GM10266 (cell line): Measurements from ENCODE around the gene PEDS1.
A peak's percentile ranks its signal among the peaks of the same experiment; 100 is the strongest.

ENCODE experiments used
- DNase-seq: peaks from one replicate; pipeline ENCODE4 v3.0.0; 2012; ENCODE audit errors: extremely low spot score
- CTCF ChIP-seq: IDR thresholded peaks from 2 replicates; pipeline ENCODE4 v1.5.1; 2012; ENCODE audit warnings: mild to moderate bottlenecking, low read depth; ENCODE audit not compliant: control insufficient read depth, insufficient read depth; ENCODE audit errors: missing control alignments

PEDS1 gene

GRCh38 chr20:50112512-50113419 is 40.8 kb downstream of the PEDS1 start, which contains the start of gene UBE2V1:
Gene UBE2V1, minus strand, starts transcription at chr20:50113150. Its CDS starts 22 bp downstream, at chr20:50113128.
- DNase-seq = peak; percentile 93
- peak; percentile 42 for TF ChIP-seq CTCF

GRCh38 chr20:50111829-50112495 is 41.6 kb downstream of the PEDS1 start:
- DNase-seq = no peak
- no peak for TF ChIP-seq CTCF

- peak; percentile 45 for DNase-seq
- no peak for TF ChIP-seq CTCF
Observed at GRCh38 chr20:50111120-50111828, 42.2 kb downstream of the PEDS1 start.

GRCh38 chr20:50110141-50111047 is 43.1 kb downstream of the PEDS1 start:
- no peak for TF ChIP-seq CTCF
- DNase-seq = peak; percentile 69

- DNase-seq = no peak
- no peak for TF ChIP-seq CTCF
Observed at GRCh38 chr20:50108556-50109235, 44.8 kb downstream of the PEDS1 start.

- no peak for TF ChIP-seq CTCF
- no peak for DNase-seq
Observed at GRCh38 chr20:50107796-50108331, 45.7 kb downstream of the PEDS1 start.
